SK-N-SH treated with all-trans-retinoic acid at 6 μM for 48 hours (cell line): ENCODE results near the gene TPPP.

ENCODE experiments used
- ATAC-seq: fragments of 200-7000 bp; cut with Tn5 transposase; 3 replicates; pipeline ENCODE4 v1.9.1; 2020; ENCODE audit warnings: mild to moderate bottlenecking, moderate library complexity
- ARNTL ChIP-seq: fragments of 450-650 bp; formaldehyde crosslinking; IDR thresholded peaks from 2 replicates; pipeline ENCODE4 v1.5.0; 2020; ENCODE audit warnings: low read depth, mild to moderate bottlenecking, moderate library complexity, borderline replicate concordance
- BACH2 ChIP-seq: fragments of 250-450 bp; sonication (Bioruptor Pico); IDR thresholded peaks from 2 replicates; pipeline ENCODE4 v1.9.0; 2021; ENCODE audit warnings: mild to moderate bottlenecking, borderline replicate concordance
- CREB5 ChIP-seq: fragments of 250-450 bp; sonication (Bioruptor Pico); IDR thresholded peaks from 2 replicates; pipeline ENCODE4 v1.5.1; 2020; ENCODE audit warnings: low read depth, mild to moderate bottlenecking, moderate library complexity
- CSRNP3 ChIP-seq: fragments of 250-450 bp; sonication (Bioruptor Pico); IDR thresholded peaks from 2 replicates; pipeline ENCODE4 v1.5.1; 2021; ENCODE audit warnings: mild to moderate bottlenecking, moderate library complexity
- ISL1 ChIP-seq: fragments of 250-450 bp; sonication (Bioruptor Pico); IDR thresholded peaks from 2 replicates; pipeline ENCODE4 v2.1.2; 2022; ENCODE audit warnings: mild to moderate bottlenecking, moderate library complexity
- POU6F1 ChIP-seq: fragments of 250-450 bp; sonication (Bioruptor Pico); IDR thresholded peaks from 2 replicates; pipeline ENCODE4 v1.8.0; 2021; ENCODE audit warnings: low read depth, mild to moderate bottlenecking, moderate library complexity, borderline replicate concordance
- RARB ChIP-seq: fragments of 250-450 bp; sonication (Bioruptor Pico); IDR thresholded peaks from 2 replicates; pipeline ENCODE4 v1.8.0; 2021; ENCODE audit warnings: mild to moderate bottlenecking, moderate library complexity
- SNAI2 ChIP-seq: fragments of 250-450 bp; sonication (Bioruptor Pico); IDR thresholded peaks from 2 replicates; pipeline ENCODE4 v1.5.0; 2020; ENCODE audit warnings: mild to moderate bottlenecking, moderate library complexity
- TCF4 ChIP-seq: fragments of 250-450 bp; sonication (Bioruptor Pico); IDR thresholded peaks from 2 replicates; pipeline ENCODE4 v1.8.0; 2021; ENCODE audit warnings: mild to moderate bottlenecking, moderate library complexity, borderline replicate concordance
- TOX ChIP-seq: fragments of 250-450 bp; sonication (Bioruptor Pico); IDR thresholded peaks from 2 replicates; pipeline ENCODE4 v1.8.0; 2021; ENCODE audit warnings: mild to moderate bottlenecking, moderate library complexity, borderline replicate concordance
- ZC3H10 ChIP-seq: fragments of 250-450 bp; sonication (Bioruptor Pico); IDR thresholded peaks from 2 replicates; pipeline ENCODE4 v1.5.1; 2021; ENCODE audit warnings: mild to moderate bottlenecking, moderate library complexity
- ZNF565 ChIP-seq: fragments of 450-650 bp; formaldehyde crosslinking; conservative IDR thresholded peaks from 2 replicates; pipeline ENCODE4 v1.5.0; 2020; ENCODE audit warnings: low read depth, mild to moderate bottlenecking, moderate library complexity
- ZNF8 ChIP-seq: fragments of 450-650 bp; formaldehyde crosslinking; IDR thresholded peaks from 2 replicates; pipeline ENCODE4 v1.5.0; 2020; ENCODE audit warnings: mild to moderate bottlenecking, moderate library complexity
- TF ChIP-seq, protein P1 (sequence below): fragments of 250-450 bp; sonication (Bioruptor Pico); IDR thresholded peaks from 2 replicates; pipeline ENCODE4 v1.8.0; 2020; ENCODE audit warnings: mild to moderate bottlenecking, moderate library complexity, borderline replicate concordance
- TF ChIP-seq, protein P2 (sequence below): fragments of 250-450 bp; sonication (Bioruptor Pico); IDR thresholded peaks from 2 replicates; pipeline ENCODE4 v1.5.0; 2020; ENCODE audit warnings: mild to moderate bottlenecking, moderate library complexity

Gene TPPP

GRCh38 chr5:685262-686171, 7.6 kb downstream of the TPPP start:
- no peak for ATAC-seq
- no peak for TF ChIP-seq ISL1 (CRISPR knock-in tag)
- no peak for TF ChIP-seq CREB5 (CRISPR knock-in tag)
- TF ChIP-seq ZNF8 = no peak
- TF ChIP-seq, protein P1, sequence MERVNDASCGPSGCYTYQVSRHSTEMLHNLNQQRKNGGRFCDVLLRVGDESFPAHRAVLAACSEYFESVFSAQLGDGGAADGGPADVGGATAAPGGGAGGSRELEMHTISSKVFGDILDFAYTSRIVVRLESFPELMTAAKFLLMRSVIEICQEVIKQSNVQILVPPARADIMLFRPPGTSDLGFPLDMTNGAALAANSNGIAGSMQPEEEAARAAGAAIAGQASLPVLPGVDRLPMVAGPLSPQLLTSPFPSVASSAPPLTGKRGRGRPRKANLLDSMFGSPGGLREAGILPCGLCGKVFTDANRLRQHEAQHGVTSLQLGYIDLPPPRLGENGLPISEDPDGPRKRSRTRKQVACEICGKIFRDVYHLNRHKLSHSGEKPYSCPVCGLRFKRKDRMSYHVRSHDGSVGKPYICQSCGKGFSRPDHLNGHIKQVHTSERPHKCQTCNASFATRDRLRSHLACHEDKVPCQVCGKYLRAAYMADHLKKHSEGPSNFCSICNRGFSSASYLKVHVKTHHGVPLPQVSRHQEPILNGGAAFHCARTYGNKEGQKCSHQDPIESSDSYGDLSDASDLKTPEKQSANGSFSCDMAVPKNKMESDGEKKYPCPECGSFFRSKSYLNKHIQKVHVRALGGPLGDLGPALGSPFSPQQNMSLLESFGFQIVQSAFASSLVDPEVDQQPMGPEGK (CRISPR knock-in tag) = no peak

DNA sequence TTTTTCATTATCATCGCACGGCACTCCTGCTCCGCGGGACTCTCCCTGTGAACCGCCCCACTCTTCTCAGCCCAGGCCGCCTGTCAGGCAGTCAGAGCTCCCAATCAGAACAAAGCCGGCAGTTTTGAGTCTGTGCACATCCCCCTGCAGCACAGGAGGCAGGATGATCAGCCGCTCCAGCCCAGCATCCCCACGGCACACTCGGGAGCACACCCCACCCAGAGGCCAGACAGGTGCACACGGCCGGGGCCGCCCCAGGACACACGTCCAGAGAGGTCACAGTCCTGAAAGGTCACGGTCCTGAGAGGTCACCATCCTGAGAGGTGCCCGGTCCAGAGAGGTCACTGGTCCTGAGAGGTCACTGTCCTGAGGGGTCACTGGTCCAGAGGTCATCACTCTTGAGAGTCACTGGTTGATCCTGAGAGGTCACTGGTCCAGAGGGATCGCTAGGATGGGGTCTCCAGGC, 8.4 kb downstream of the TPPP start:
- ATAC-seq = no peak
- no peak for TF ChIP-seq ARNTL (CRISPR knock-in tag)
- no peak for TF ChIP-seq TCF4 (CRISPR knock-in tag)
- TF ChIP-seq ZNF565 = no peak
- TF ChIP-seq, protein P2, sequence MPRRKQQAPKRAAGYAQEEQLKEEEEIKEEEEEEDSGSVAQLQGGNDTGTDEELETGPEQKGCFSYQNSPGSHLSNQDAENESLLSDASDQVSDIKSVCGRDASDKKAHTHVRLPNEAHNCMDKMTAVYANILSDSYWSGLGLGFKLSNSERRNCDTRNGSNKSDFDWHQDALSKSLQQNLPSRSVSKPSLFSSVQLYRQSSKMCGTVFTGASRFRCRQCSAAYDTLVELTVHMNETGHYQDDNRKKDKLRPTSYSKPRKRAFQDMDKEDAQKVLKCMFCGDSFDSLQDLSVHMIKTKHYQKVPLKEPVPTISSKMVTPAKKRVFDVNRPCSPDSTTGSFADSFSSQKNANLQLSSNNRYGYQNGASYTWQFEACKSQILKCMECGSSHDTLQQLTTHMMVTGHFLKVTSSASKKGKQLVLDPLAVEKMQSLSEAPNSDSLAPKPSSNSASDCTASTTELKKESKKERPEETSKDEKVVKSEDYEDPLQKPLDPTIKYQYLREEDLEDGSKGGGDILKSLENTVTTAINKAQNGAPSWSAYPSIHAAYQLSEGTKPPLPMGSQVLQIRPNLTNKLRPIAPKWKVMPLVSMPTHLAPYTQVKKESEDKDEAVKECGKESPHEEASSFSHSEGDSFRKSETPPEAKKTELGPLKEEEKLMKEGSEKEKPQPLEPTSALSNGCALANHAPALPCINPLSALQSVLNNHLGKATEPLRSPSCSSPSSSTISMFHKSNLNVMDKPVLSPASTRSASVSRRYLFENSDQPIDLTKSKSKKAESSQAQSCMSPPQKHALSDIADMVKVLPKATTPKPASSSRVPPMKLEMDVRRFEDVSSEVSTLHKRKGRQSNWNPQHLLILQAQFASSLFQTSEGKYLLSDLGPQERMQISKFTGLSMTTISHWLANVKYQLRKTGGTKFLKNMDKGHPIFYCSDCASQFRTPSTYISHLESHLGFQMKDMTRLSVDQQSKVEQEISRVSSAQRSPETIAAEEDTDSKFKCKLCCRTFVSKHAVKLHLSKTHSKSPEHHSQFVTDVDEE (CRISPR knock-in tag) = no peak
- no peak for TF ChIP-seq POU6F1 (CRISPR knock-in tag)
- no peak for TF ChIP-seq TOX (CRISPR knock-in tag)
- TF ChIP-seq BACH2 (CRISPR knock-in tag) = no peak
- no peak for TF ChIP-seq CSRNP3 (CRISPR knock-in tag)
- TF ChIP-seq, protein P1 (CRISPR knock-in tag) = no peak
- no peak for TF ChIP-seq SNAI2
- no peak for TF ChIP-seq RARB (CRISPR knock-in tag)
- no peak for TF ChIP-seq ISL1 (CRISPR knock-in tag)
- no peak for TF ChIP-seq ZC3H10
- no peak for TF ChIP-seq CREB5 (CRISPR knock-in tag)
